Measurements from ENCODE around the gene CAPN15. TPM values are rescaled to one million over a fixed set of nuclear protein-coding genes. Genes with fewer than 3 reads are reported as not detected.

Gene CAPN15
- total and polyA plus RNA-seq, 4 donors = 15.3 to 33.9 (median 26.0) TPM

DNA sequence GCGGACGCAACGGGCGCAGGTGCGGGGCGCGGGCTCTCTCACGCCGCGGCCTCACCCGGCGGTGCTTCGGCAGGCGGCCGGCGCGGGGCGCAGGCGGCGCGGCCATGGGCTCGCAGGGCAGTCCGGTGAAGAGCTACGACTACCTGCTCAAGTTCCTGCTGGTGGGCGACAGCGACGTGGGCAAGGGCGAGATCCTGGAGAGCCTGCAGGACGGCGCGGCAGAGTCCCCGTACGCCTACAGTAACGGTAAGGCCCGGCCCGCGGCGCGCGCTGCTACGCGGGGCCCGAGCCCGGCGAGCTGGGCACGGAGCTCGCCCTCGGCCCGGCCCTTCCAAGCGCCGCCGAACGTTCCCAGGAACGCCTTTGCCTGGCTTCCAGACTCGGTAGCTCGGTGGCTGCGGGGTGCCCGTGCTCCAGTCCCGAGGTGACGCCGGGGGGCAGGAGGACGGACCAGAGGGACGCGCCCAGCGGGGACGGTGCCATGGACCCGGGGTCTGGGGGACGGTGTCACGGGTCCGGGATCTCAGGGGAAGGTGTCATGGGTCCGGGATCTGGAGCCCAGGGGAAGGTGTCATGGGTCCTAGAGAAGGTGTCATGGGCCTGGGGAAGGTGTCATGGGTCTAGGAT, 62.8 kb downstream of the CAPN15 start:
- no peaks in the 10 kb centered on the region for H3K27me3 ChIP-seq (ENCODE audit: control insufficient read depth in 1 of 2, insufficient read depth in 2 of 2, low read length in 1 of 2)
- H3K4me1 ChIP-seq (ENCODE audit: control insufficient read depth in 1 of 2, insufficient read depth in 2 of 2, low read length in 2 of 2) = no peaks in the 10 kb centered on the region
- ATAC-seq (ENCODE audit: low FRiP score) (no peak), DNase-seq (peak; percentile 67 to 84)
- WGBS, 2 donors = 0 to 1% methylated on average over 64 to 71 of the region's 71 CpGs
- H3K27ac ChIP-seq (ENCODE audit: low read depth in 1 of 2, low read length in 2 of 2) = peak overlapping the region in 1 of 2 donors; percentile 4
- intact Hi-C loops (cut with DNase I) = no loop called here
- no peaks in the 10 kb centered on the region for H3K9me3 ChIP-seq (ENCODE audit: control insufficient read depth, low read length)
- H3K4me3 ChIP-seq (ENCODE audit: low read length in 2 of 2) = peak overlapping the region; percentile 67 to 82
- no peaks in the 10 kb centered on the region for H3K36me3 ChIP-seq (ENCODE audit: control insufficient read depth in 1 of 2, insufficient read depth in 2 of 2, low read length in 1 of 2)

DNA sequence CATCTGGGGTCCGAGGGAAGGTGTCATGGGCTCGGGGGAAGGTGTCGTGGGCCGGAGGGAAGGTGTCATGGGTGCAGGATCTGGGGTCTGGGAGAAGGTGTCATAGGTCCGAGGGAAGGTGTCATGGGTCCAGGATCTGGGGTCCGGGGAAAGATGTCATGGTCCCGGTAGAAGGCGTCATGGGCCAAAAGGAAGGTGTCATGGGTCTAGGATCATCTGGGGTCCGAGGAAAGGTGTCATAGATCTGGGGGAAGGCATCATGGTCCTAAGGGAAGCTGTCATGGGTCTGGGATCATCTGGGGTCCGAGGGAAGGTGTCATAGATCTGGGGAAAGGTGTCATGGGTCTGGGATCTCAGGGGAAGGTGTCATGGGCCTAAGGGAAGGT, 63.3 kb downstream of the CAPN15 start:
- no peaks in the 10 kb centered on the region for H3K36me3 ChIP-seq (ENCODE audit: control insufficient read depth in 1 of 2, insufficient read depth in 2 of 2, low read length in 1 of 2)
- peak overlapping the region in 1 of 2 donors; percentile 82 for H3K4me3 ChIP-seq (ENCODE audit: low read length in 2 of 2)
- no peak overlapping the region for H3K27ac ChIP-seq (ENCODE audit: low read depth in 1 of 2, low read length in 2 of 2)
- no peaks in the 10 kb centered on the region for H3K27me3 ChIP-seq (ENCODE audit: control insufficient read depth in 1 of 2, insufficient read depth in 2 of 2, low read length in 1 of 2)
- DNase-seq = no peak
- 44 to 50% methylated on average over 10 of the region's 10 CpGs for WGBS, 2 donors
- no peaks in the 10 kb centered on the region for H3K4me1 ChIP-seq (ENCODE audit: control insufficient read depth in 1 of 2, insufficient read depth in 2 of 2, low read length in 2 of 2)
- intact Hi-C loops (cut with DNase I) = no loop called here
- ATAC-seq (ENCODE audit: low FRiP score) = no peak
- H3K9me3 ChIP-seq (ENCODE audit: control insufficient read depth, low read length) = no peaks in the 10 kb centered on the region

DNA sequence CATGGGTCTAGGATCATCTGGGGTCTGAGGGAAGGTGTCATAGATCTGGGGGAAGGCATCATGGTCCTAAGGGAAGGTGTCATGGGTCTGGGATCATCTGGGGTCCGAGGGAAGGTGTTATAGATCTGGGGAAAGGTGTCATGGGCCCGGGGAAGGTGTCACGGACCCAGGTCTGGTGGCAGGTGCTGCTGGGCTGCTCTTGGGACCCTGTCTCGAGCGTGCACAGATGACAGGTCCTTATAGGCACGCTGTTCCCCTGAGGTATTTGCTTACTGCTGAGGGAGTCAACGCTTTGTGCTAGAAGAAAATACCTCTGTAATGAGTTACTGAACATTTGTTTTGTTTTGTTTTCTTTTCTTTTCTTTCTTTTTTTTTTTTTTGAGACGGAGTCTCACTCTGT, 63.7 kb downstream of the CAPN15 start:
- Histone ChIP-seq H3K9me3 (ENCODE audit: control insufficient read depth, low read length) (no peaks in the 10 kb centered on the region), H3K27ac (ENCODE audit: low read depth in 1 of 2, low read length in 2 of 2) (no peak overlapping the region), H3K4me1 (ENCODE audit: control insufficient read depth in 1 of 2, insufficient read depth in 2 of 2, low read length in 2 of 2) (no peaks in the 10 kb centered on the region), H3K4me3 (ENCODE audit: low read length in 2 of 2) (no peak overlapping the region), H3K27me3 (ENCODE audit: control insufficient read depth in 1 of 2, insufficient read depth in 2 of 2, low read length in 1 of 2) (no peaks in the 10 kb centered on the region), H3K36me3 (ENCODE audit: control insufficient read depth in 1 of 2, insufficient read depth in 2 of 2, low read length in 1 of 2) (no peaks in the 10 kb centered on the region)
- DNase-seq (no peak), ATAC-seq (ENCODE audit: low FRiP score) (no peak)
- 73 to 77% methylated on average over 8 of the region's 8 CpGs for WGBS, 2 donors
- intact Hi-C loops (cut with DNase I) = no loop called here

DNA sequence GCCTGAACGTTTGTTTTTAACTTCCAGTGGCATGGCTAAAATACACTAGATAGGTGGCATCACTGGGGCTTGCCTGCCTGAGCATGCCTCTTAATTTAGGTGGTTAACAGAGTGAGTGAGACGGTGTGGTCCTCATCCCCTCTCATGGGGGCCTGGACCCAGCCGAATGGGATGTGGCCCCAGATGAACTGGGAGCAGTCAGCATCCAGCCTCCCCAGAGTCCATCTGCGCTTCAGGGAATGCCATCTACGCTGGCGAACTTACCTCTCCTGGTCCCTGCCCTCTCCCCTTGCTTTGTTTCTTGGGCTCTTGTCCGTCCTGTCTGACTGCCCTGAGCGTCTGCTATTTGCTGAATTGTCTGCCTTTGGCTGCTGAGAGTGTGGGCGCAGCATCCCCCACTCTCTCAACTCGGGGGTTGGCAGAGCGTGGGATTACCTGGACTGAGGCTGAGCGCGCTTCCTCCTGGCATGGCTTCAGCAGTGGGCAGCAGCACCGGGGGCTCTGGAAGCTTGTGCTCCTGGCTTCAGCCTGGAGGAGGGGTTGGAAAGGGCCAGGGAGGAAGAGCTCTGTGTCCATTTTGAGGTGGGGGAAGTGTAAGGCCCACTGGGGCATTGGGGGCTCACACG, 64.5 kb downstream of the CAPN15 start:
- H3K36me3 ChIP-seq (ENCODE audit: control insufficient read depth in 1 of 2, insufficient read depth in 2 of 2, low read length in 1 of 2) = no peaks in the 10 kb centered on the region
- no peaks in the 10 kb centered on the region for H3K4me1 ChIP-seq (ENCODE audit: control insufficient read depth in 1 of 2, insufficient read depth in 2 of 2, low read length in 2 of 2)
- no peaks in the 10 kb centered on the region for H3K9me3 ChIP-seq (ENCODE audit: control insufficient read depth, low read length)
- intact Hi-C loops (cut with DNase I) = no loop called here
- H3K27ac ChIP-seq (ENCODE audit: low read depth in 1 of 2, low read length in 2 of 2) = no peak overlapping the region
- no peak overlapping the region for H3K4me3 ChIP-seq (ENCODE audit: low read length in 2 of 2)
- no peaks in the 10 kb centered on the region for H3K27me3 ChIP-seq (ENCODE audit: control insufficient read depth in 1 of 2, insufficient read depth in 2 of 2, low read length in 1 of 2)
- no peak for ATAC-seq (ENCODE audit: low FRiP score)
- DNase-seq = no peak
- 88% methylated on average over 15 of the region's 15 CpGs for WGBS, 2 donors

DNA sequence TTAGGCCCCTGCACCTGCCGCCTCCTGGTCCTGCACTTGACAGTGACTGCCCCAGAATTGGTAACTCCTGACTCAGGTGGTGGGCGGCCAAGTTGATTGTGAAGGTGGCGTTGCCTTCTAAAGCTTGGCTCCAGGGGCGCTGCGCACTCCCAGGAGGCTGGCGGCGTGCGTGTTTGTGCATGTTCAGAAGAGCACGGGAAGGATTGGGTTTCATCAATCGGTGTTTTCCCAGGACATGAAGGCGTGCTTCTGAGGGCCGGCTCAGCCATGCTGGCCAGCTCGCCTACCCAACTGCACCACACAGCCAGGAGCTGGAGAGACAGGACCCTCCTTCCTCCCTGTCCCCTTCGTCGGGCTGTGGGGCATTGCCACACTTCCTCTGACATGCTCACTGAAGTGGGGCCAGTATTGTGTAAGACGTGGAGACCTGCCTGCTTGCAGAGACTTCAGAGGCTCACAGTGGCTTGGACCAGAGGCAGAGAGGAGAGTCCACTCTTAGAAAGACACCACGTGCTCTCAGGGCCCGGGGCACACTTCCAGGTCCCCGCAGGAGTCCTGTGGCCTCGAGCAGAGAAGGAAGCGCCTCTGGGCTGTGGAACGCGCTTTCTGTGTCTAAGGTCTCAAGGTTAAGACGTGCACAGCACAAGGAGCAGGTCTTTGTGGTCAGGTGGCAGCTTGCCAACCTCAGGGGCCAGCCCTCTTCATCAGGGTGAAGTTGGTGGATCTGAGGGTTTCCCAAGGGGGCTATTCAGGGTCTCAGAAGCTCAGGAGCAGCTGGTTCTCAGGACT, 65.2 kb downstream of the CAPN15 start:
- Histone ChIP-seq H3K36me3 (ENCODE audit: control insufficient read depth in 1 of 2, insufficient read depth in 2 of 2, low read length in 1 of 2) (no peaks in the 10 kb centered on the region), H3K27ac (ENCODE audit: low read depth in 1 of 2, low read length in 2 of 2) (no peak overlapping the region), H3K27me3 (ENCODE audit: control insufficient read depth in 1 of 2, insufficient read depth in 2 of 2, low read length in 1 of 2) (no peaks in the 10 kb centered on the region), H3K4me3 (ENCODE audit: low read length in 2 of 2) (no peak overlapping the region), H3K9me3 (ENCODE audit: control insufficient read depth, low read length) (no peaks in the 10 kb centered on the region), H3K4me1 (ENCODE audit: control insufficient read depth in 1 of 2, insufficient read depth in 2 of 2, low read length in 2 of 2) (no peaks in the 10 kb centered on the region)
- WGBS, 2 donors = 78 to 83% methylated on average over 24 of the region's 24 CpGs
- intact Hi-C loops (cut with DNase I) = no loop called here
- peak; percentile 61 to 75 for DNase-seq
- no peak for ATAC-seq (ENCODE audit: low FRiP score)

DNA sequence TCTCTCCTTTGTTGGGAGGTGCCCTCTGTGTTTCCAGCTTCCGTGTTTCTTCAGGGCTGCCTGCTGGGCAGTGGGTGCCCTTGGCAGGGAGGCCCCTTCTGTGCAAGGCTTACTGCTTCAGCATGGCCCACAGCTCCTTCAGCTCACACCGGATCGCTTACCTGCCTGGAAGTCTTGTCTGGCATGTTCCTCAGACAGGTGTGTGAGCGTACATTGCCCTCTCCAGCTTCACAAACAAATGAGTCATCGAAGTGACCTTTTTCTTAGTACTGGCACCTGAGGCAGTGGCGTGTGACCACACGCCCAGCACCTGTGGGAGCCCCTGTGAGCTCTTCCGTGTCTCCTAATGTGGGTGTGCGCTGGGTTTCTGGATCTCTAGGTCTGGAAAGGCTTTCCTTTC, 65.9 kb downstream of the CAPN15 start:
- 82 to 88% methylated on average over 9 of the region's 9 CpGs for WGBS, 2 donors
- Histone ChIP-seq H3K4me1 (ENCODE audit: control insufficient read depth in 1 of 2, insufficient read depth in 2 of 2, low read length in 2 of 2) (no peaks in the 10 kb centered on the region), H3K9me3 (ENCODE audit: control insufficient read depth, low read length) (no peaks in the 10 kb centered on the region), H3K27ac (ENCODE audit: low read depth in 1 of 2, low read length in 2 of 2) (no peak overlapping the region), H3K27me3 (ENCODE audit: control insufficient read depth in 1 of 2, insufficient read depth in 2 of 2, low read length in 1 of 2) (no peaks in the 10 kb centered on the region), H3K4me3 (ENCODE audit: low read length in 2 of 2) (no peak overlapping the region), H3K36me3 (ENCODE audit: control insufficient read depth in 1 of 2, insufficient read depth in 2 of 2, low read length in 1 of 2) (no peaks in the 10 kb centered on the region)
- ATAC-seq (ENCODE audit: low FRiP score) (no peak), DNase-seq (no peak)
- intact Hi-C loops (cut with DNase I) = no loop called here

DNA sequence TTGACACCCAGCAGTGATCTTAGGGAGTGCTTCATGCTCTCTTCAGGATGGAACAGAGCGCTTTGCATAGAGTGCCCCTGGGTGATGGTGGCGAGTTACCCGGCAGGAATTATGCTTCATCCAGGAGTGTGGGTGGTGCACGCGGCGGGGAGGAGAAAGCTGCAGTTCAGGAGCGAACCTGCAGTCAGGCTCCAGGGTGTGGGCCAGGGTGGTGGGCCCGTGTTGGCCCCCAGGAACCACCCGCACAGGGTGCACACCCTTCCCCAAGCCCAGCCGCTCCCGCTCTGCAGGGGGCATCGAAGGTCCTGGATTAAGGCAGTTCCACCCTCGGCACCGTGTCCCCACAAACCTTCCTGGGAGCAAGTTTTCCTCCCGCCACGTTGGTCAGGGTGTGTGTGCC, 66.3 kb downstream of the CAPN15 start:
- intact Hi-C loops (cut with DNase I) = no loop called here
- H3K9me3 ChIP-seq (ENCODE audit: control insufficient read depth, low read length) = no peaks in the 10 kb centered on the region
- H3K36me3 ChIP-seq (ENCODE audit: control insufficient read depth in 1 of 2, insufficient read depth in 2 of 2, low read length in 1 of 2) = no peaks in the 10 kb centered on the region
- H3K4me3 ChIP-seq (ENCODE audit: low read length in 2 of 2) = no peak overlapping the region
- ATAC-seq (ENCODE audit: low FRiP score) (no peak), DNase-seq (peak in 1 of 2 donors; percentile 45)
- 86 to 87% methylated on average over 16 of the region's 16 CpGs for WGBS, 2 donors
- H3K4me1 ChIP-seq (ENCODE audit: control insufficient read depth in 1 of 2, insufficient read depth in 2 of 2, low read length in 2 of 2) = no peaks in the 10 kb centered on the region
- H3K27ac ChIP-seq (ENCODE audit: low read depth in 1 of 2, low read length in 2 of 2) = no peak overlapping the region
- no peaks in the 10 kb centered on the region for H3K27me3 ChIP-seq (ENCODE audit: control insufficient read depth in 1 of 2, insufficient read depth in 2 of 2, low read length in 1 of 2)

DNA sequence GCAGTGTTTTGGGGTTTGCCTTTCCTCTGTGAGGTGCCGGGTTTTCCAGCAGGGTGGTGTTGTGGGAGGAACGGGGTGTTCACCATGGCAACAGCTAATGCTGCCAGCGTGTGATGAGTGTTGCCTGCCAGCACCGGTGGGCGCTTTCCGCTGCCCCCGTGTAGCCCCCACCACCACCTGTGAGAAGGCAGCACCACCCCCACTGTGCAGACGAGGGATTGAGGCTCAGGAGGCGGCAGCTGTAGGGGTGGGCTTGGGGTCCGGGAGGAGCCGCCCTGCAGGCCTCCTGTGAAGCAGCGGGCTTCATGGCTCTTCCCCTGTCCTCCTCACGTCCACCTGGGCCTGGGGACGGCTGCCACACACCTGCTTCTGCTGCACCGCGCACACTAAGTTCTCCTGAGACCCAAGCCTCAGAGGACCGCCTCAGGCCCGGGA, 67.6 kb downstream of the CAPN15 start:
- WGBS, 2 donors = 81 to 85% methylated on average over 15 to 18 of the region's 18 CpGs

More for the DNA sequence above, 67.6 kb downstream of the CAPN15 start:
- Histone ChIP-seq H3K27me3 (ENCODE audit: control insufficient read depth in 1 of 2, insufficient read depth in 2 of 2, low read length in 1 of 2) (no peaks in the 10 kb centered on the region), H3K27ac (ENCODE audit: low read depth in 1 of 2, low read length in 2 of 2) (no peak overlapping the region), H3K9me3 (ENCODE audit: control insufficient read depth, low read length) (no peaks in the 10 kb centered on the region), H3K36me3 (ENCODE audit: control insufficient read depth in 1 of 2, insufficient read depth in 2 of 2, low read length in 1 of 2) (no peaks in the 10 kb centered on the region), H3K4me1 (ENCODE audit: control insufficient read depth in 1 of 2, insufficient read depth in 2 of 2, low read length in 2 of 2) (no peaks in the 10 kb centered on the region), H3K4me3 (ENCODE audit: low read length in 2 of 2) (no peak overlapping the region)
- DNase-seq (no peak), ATAC-seq (ENCODE audit: low FRiP score) (no peak)
- intact Hi-C loops (cut with DNase I) = no loop called here

All from aorta (tissue), 5 donors.